Neural progenitor cell (in vitro differentiated cells): Measurements from ENCODE around the gene ACTL10.

ENCODE experiments used
- CTCF ChIP-seq: fragments of 200-600 bp; sonication (generic); IDR thresholded peaks from 2 replicates; pipeline ENCODE4 v1.5.1; 2017; ENCODE audit warnings: antibody characterized with exemption, mild to moderate bottlenecking
- EZH2 ChIP-seq: fragments of 200-600 bp; sonication (generic); IDR thresholded peaks from 2 replicates; pipeline ENCODE4 v1.6.1; 2017; ENCODE audit warnings: antibody characterized with exemption, mild to moderate bottlenecking, moderate library complexity
- EZH2phosphoT487 ChIP-seq: fragments of 200-600 bp; sonication (generic); IDR thresholded peaks from 2 replicates; pipeline ENCODE4 v1.6.1; 2017; ENCODE audit warnings: antibody characterized with exemption

- no peak for TF ChIP-seq CTCF
- TF ChIP-seq EZH2 = no peak
- no peak for TF ChIP-seq EZH2phosphoT487
These were observed 4.2 kb downstream of the ACTL10 start for GRCh38 chr20:33670715-33671499.
